Hematopoietic multipotent progenitor cell treated with erythropoietin and hydrocortisone succinate and interleukin-3 and kit ligand, for 6 days (in vitro differentiated cells): ENCODE measurements around the gene SLC26A3.
"Not testable (repeated sequence)": the region's sequence is repeated elsewhere in the genome, so short reads cannot be mapped to it uniquely, and the experiment has no call there.

ENCODE experiments used
- DNase-seq: peaks from one replicate; pipeline ENCODE4 v3.0.0-alpha.2; 2015

SLC26A3 gene

DNA sequence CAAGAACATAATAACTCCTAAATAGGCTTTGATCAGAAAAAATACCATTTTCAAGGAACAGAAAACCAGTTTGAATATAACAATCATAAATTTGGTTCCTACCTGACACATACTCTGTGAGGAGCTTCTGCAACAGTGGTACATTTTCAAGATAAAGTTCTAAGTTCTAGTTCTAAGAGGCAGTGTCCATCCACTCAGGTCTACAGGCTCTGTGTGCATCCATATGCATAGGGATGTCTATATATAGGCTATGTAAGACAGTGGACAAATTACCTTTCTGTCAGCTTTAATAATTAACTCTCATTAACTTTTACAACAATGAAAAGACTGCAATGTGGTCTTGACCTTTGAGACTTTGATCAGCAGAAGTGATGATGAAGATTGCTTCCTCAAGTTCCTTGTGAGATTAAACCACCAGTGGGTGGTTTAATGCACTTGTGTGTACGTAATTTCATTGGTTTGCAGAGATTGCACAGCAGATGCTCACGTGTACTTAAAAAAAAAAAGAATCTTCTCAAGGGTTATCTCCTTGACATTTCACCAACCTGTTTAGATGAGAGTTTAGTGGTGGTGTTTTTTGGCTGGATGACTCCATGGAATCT lies at the start of gene SLC26A3:
SLC26A3 (minus strand) TSS at position 215 of the 602 bp plus-strand sequence. CDS start 8,714 bp downstream, outside the sequence.
- no peak for DNase-seq

DNA sequence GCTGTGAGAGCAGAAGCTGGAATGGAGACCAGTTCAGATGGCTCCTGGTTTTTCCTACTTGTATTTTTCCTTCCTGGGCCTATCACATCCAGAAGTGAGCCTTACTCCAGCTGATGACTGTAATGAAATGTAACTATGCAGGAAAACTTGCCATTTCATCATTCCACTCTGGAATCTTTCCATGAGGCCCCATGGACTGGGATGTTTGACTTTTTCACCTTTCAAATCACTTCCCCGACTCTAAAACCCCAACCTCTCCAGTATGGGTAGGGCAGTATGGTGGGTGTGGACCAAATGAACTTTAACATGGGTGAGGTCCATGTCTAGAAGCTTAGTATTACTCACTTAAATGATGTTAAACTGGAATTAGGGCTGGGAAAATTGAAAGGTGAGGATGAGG lies 47.6 kb upstream of the SLC26A3 start:
- no peak for DNase-seq

- no peak for DNase-seq
These were observed 47.2 kb upstream of the SLC26A3 start for GRCh38 chr7:107850216-107850615.

GRCh38 chr7:107848211-107848610 lies 45.2 kb upstream of the SLC26A3 start:
- not testable (repeated sequence) for DNase-seq

- not testable (repeated sequence) for DNase-seq
These were observed 44.8 kb upstream of the SLC26A3 start for GRCh38 chr7:107847836-107848175.

DNA sequence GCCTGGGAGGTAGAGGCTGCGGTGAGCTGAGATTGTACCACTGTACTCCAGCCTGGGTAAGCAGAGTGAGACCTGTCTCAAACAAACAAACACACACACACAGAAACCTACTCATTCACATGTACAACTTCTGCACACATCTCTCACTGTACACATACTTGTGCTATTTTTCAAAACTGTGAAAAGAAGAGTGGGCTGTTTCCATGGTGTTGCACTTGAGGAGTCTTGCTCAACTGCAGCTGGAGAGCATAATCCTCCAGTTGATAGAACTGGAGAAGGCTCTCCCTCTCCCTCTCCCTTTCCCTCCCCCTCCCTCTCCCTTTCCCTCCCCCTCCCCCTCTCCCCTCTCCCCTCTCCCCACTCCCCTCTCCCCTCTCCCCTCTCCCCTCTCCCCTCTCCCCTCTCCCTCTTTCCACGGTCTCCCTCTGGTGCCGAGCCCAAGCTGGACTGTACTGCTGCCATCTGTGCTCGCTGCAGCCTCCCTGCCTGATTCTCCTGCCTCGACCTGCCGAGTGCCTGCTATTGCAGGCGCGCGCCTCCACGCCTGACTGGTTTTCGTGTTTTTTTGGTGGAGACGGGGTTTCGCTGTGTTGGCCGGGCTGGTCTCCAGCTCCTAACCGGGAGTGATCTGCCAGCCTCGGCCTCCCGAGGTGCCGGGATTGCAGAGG lies 44.3 kb upstream of the SLC26A3 start:
- no peak for DNase-seq

DNA sequence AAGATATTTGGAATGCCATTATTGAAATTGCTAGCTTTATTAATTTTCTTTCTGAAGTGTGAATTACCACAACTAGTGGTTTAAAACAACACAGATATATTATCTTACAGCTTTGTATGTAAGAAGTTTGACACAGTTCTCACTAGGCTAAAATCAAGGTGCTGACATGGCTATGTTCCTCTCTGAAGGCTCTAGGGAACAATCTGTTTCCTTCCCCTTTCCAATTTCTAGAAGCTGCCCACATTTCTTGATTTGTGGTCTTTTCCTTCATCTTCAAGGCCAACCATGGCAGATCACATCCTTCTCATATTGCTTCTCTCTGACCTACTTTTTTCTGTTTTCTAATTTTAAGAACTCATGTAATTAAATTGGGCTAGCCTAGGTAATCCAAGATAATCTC lies 43.3 kb upstream of the SLC26A3 start:
- no peak for DNase-seq

GRCh38 chr7:107843184-107843583 lies 40.2 kb upstream of the SLC26A3 start:
- DNase-seq, result no peak

DNA sequence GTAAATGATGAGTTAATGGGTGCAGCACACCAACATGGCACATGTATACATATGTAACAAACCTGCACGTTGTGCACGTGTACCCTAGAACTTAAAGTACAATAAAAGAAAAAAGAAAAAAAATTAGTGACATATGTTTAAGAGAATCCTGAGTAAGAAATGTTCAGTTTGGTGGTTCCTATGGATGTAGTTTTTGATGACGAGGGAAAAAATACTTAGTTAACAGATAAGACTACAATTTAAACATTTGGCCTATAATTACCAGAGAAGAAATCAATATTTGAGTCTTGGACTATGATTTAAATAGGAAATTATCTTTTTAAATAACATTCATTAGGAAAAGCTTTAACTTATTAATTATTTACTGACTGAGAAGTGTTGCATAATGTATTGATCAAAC lies 39.2 kb upstream of the SLC26A3 start:
- DNase-seq, result no peak

GRCh38 chr7:107838816-107839565 lies 36.0 kb upstream of the SLC26A3 start:
- peak; percentile 88 for DNase-seq

- peak; percentile 56 for DNase-seq
These were observed 35.1 kb upstream of the SLC26A3 start for GRCh38 chr7:107838024-107838601.

GRCh38 chr7:107837145-107837512 lies 34.1 kb upstream of the SLC26A3 start:
- no peak for DNase-seq

- peak; percentile 97 for DNase-seq
These were observed 33.5 kb upstream of the SLC26A3 start for GRCh38 chr7:107836237-107837144.

- no peak for DNase-seq
These were observed 31.4 kb upstream of the SLC26A3 start for GRCh38 chr7:107834401-107834800.

DNA sequence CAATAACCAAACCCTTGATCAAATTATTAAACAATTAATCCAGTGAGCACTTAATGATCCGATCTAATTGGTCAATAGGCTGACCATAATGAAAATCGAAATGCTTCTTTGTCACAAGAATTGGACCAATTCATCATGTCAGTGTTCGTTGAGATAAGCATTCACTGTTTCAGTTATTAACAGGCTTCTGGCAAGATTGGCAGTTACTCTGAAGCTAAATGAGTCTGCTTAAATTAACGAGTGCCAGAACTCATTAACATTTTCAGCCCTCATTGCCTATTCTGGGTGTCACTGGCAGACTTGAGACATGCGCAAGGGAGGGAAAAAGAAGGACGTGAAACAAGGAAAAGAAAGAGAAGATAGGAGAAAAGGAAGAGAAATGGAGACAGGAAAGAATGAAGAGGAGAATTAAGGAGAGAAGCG lies 30.7 kb upstream of the SLC26A3 start:
- DNase-seq, result peak; percentile 92

GRCh38 chr7:107830420-107830819 lies 27.4 kb upstream of the SLC26A3 start:
- DNase-seq, result no peak

DNA sequence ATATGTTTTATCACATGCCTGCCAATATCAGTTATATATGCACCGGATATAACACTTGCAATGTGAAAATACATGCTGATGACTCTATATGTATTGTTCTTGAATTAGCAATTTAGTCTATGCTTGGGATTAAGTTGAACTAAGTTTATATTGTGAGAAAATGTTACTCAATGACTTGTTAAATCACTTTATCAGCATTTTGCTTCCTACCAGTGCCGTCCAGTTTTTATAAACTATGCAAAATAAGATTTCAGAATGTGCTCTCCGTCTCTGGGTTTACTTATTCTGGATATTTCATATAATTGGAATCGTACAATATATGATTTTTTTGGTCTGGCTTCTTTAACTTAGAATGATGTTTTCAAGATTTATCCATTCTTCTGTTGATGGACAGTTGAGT lies 25.5 kb upstream of the SLC26A3 start:
- DNase-seq, result no peak

DNA sequence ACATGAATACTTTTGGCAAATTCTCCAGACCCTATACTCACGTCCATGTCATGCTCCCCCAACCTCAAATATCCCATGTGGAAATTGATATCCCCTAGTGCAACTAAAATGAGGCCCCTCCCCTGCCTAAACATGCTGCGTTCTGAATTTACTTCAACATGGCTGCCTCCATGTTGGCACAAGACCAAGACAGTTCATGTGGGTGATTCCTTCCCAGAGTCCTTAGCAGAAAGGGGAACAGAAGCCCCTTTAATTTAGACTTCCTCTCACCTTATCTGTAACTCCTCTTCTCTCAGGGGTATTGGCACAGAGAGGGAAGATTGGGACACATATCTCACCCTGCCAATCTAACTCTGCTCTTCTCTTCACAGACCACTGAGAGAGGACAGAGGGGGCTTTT lies 24.5 kb upstream of the SLC26A3 start:
- peak; percentile 48 for DNase-seq

- DNase-seq, result no peak
These were observed 23.4 kb upstream of the SLC26A3 start for GRCh38 chr7:107826451-107826850.

DNA sequence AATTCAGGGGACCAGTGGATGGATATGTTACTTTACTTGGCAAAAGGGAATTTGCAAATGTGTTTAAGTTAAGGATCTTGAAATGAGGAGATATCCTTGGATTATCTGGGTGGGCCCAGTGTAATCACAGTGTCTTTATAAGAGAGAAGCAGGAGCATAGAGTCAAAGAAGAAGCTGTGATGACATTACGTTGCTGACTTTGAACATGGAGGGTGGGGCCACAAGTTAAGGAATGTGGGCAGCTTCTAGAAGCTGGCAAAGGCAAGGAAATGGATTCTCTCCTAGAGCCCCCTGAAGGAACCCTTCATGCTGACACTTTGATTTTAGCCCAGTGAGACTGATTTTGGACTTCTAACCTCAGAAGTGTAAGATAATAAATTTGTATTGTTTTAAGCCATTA lies 21.8 kb upstream of the SLC26A3 start:
- DNase-seq, result no peak

- DNase-seq, result no peak
These were observed 15.6 kb upstream of the SLC26A3 start for GRCh38 chr7:107818622-107819021.

DNA sequence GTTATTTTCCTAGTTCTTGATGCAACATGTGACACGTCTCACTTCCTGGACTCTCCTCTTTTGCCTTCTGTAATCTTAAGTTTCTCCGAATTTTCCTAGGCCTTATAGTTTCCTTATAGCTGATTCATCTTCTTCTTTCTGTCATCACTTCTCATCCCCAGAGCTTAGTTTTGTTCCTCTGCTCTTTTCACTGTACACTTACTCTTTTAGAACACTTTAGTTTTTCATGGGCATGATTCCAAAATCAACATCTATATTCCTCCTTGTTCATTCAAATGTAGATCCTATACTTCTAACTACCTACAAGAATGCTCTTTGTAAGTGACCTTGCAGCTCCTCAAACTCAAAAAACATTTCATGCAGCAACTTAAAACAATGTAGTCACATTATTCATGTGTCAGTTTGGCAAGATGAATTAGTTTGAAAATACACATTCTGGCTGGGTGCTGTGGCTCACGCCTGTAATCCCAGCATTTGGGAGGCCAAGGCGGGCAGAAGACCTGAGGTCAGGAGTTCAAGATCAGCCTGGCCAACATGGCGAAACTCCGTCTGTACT lies 13.1 kb upstream of the SLC26A3 start:
- no peak for DNase-seq
